HEK293T (cell line): ENCODE results near the gene CREB5.

Source experiments
- CTCF ChIA-PET: fragments of 350-600 bp; formaldehyde crosslinking; extraction: SDS; loops from one replicate; lab custom pipeline; 2021; ENCODE audit warnings: antibody characterized with exemption, inconsistent platforms; lab: Yijun Ruan, JAX
- POLR2A ChIA-PET: fragments of 350-600 bp; formaldehyde crosslinking; extraction: SDS; loops from one replicate; lab custom pipeline; 2020; ENCODE audit warnings: antibody characterized with exemption, inconsistent platforms; lab: Yijun Ruan, JAX
- DNase-seq: peaks from one replicate; pipeline ENCODE4 v3.0.0; 2012; ENCODE audit warnings: mixed read lengths; ENCODE audit errors: extremely low spot score
- ARNT ChIP-seq: fragments of 450-650 bp; IDR thresholded peaks from 2 replicates; pipeline ENCODE4 v1.6.1; 2017; ENCODE audit warnings: mild to moderate bottlenecking
- BHLHE40 ChIP-seq: fragments of 450-650 bp; IDR thresholded peaks from 2 replicates; pipeline ENCODE4 v1.6.1; 2016; ENCODE audit warnings: mild to moderate bottlenecking, moderate library complexity, borderline replicate concordance
- ELF4 ChIP-seq: fragments of 450-650 bp; IDR thresholded peaks from 2 replicates; pipeline ENCODE4 v1.6.1; 2017; ENCODE audit warnings: antibody characterized with exemption
- FOXA1 ChIP-seq: fragments of 450-650 bp; IDR thresholded peaks from 2 replicates; pipeline ENCODE4 v1.6.1; 2016; ENCODE audit warnings: mild to moderate bottlenecking
- FOXK2 ChIP-seq: fragments of 450-650 bp; IDR thresholded peaks from 2 replicates; pipeline ENCODE4 v1.6.1; 2016; ENCODE audit warnings: mild to moderate bottlenecking
- FOXM1 ChIP-seq: fragments of 450-650 bp; IDR thresholded peaks from 2 replicates; pipeline ENCODE4 v1.6.1; 2017; ENCODE audit warnings: mild to moderate bottlenecking, borderline replicate concordance
- HDGF ChIP-seq: fragments of 450-650 bp; IDR thresholded peaks from 2 replicates; pipeline ENCODE4 v1.6.1; 2017; ENCODE audit warnings: antibody characterized with exemption, borderline replicate concordance
- L3MBTL2 ChIP-seq: fragments of 450-650 bp; conservative IDR thresholded peaks from 2 replicates; pipeline ENCODE4 v1.6.1; 2016; ENCODE audit warnings: mild to moderate bottlenecking
- LEF1 ChIP-seq: fragments of 450-650 bp; IDR thresholded peaks from 2 replicates; pipeline ENCODE4 v1.6.1; 2017; ENCODE audit warnings: mild to moderate bottlenecking, borderline replicate concordance
- NFRKB ChIP-seq: fragments of 450-650 bp; IDR thresholded peaks from 2 replicates; pipeline ENCODE4 v1.6.1; 2016; ENCODE audit warnings: mild to moderate bottlenecking, moderate library complexity
- PKNOX1 ChIP-seq: fragments of 450-650 bp; IDR thresholded peaks from 2 replicates; pipeline ENCODE4 v1.6.1; 2016
- SP1 ChIP-seq: fragments of 450-650 bp; IDR thresholded peaks from 2 replicates; pipeline ENCODE4 v1.6.1; 2017
- SUZ12 ChIP-seq: fragments of 450-650 bp; IDR thresholded peaks from 2 replicates; pipeline ENCODE4 v1.6.1; 2016; ENCODE audit warnings: mild to moderate bottlenecking
- TARDBP ChIP-seq: fragments of 450-650 bp; IDR thresholded peaks from 2 replicates; pipeline ENCODE4 v1.6.1; 2016
- ZNF384 ChIP-seq: fragments of 450-650 bp; IDR thresholded peaks from 2 replicates; pipeline ENCODE4 v1.6.1; 2016

The CREB5 gene

GRCh38 chr7:28678431-28678965 is 266.2 kb downstream of the CREB5 start:
- ChIA-PET POLR2A (no interaction called here), CTCF (no interaction called here)
- no peak for TF ChIP-seq ZNF384
- no peak for TF ChIP-seq FOXM1
- no peak for TF ChIP-seq HDGF
- TF ChIP-seq TARDBP, result no peak
- TF ChIP-seq FOXA1, result no peak
- TF ChIP-seq SP1, result no peak
- no peak for TF ChIP-seq ARNT
- no peak for TF ChIP-seq LEF1
- no peak for TF ChIP-seq BHLHE40
- TF ChIP-seq FOXK2, result no peak
- no peak for DNase-seq

- CTCF ChIA-PET, result no interaction called here
- DNase-seq, result no peak
- POLR2A ChIA-PET, result no interaction called here
- TF ChIP-seq L3MBTL2 (no peak), TARDBP (no peak), BHLHE40 (no peak), ZNF384 (no peak), LEF1 (no peak), HDGF (no peak), SUZ12 (no peak), PKNOX1 (no peak), ELF4 (no peak), FOXK2 (no peak), SP1 (no peak), FOXM1 (no peak)
Measured at GRCh38 chr7:28681693-28682310, 269.5 kb downstream of the CREB5 start.

GRCh38 chr7:28682801-28683200 is 270.5 kb downstream of the CREB5 start:
- POLR2A ChIA-PET, result no interaction called here
- no peak for DNase-seq
- CTCF ChIA-PET, result no interaction called here
- TF ChIP-seq FOXK2 (no peak), PKNOX1 (no peak), ARNT (no peak)

- DNase-seq, result no peak
- ChIA-PET CTCF (no interaction called here), POLR2A (interaction anchor here (1.1 kb wide), 1 partner anchor 9 kb away, joined by 5 read pairs; no protein-coding TSS in a partner anchor)
- TF ChIP-seq NFRKB, result no peak
- no peak for TF ChIP-seq ZNF384
Measured at GRCh38 chr7:28684650-28685241, 272.4 kb downstream of the CREB5 start.

- TF ChIP-seq SP1, result no peak
- no peak for TF ChIP-seq NFRKB
- TF ChIP-seq PKNOX1, result no peak
- no peak for TF ChIP-seq ELF4
- no peak for TF ChIP-seq L3MBTL2
- TF ChIP-seq FOXK2, result no peak
- no peak for TF ChIP-seq LEF1
- no peak for TF ChIP-seq ARNT
- no peak for TF ChIP-seq FOXM1
- POLR2A ChIA-PET, result interaction anchor here (0.8 to 1.2 kb wide), 8 partner anchors 8 to 75 kb away, joined by 3 to 5 read pairs (median 4); no protein-coding TSS in a partner anchor
- CTCF ChIA-PET, result interaction anchor here (0.7 kb wide), 1 partner anchor 205 kb away, joined by 6 read pairs; no protein-coding TSS in a partner anchor
Measured at GRCh38 chr7:28685242-28685643, 272.9 kb downstream of the CREB5 start.

GRCh38 chr7:28685644-28686417 is 273.5 kb downstream of the CREB5 start:
- TF ChIP-seq PKNOX1 (no peak), ZNF384 (peak; percentile 91), L3MBTL2 (peak; percentile 53), FOXK2 (0 out of 2 replicates have a peak, but pooled peaks have one; percentile 15), TARDBP (no peak)

More at GRCh38 chr7:28685242-28685643, 272.9 kb downstream of the CREB5 start:
- no peak for DNase-seq

More at GRCh38 chr7:28685644-28686417, 273.5 kb downstream of the CREB5 start:
- POLR2A ChIA-PET, result interaction anchor here (0.7 to 1.2 kb wide), 13 partner anchors 9 to 276 kb away, joined by 3 to 5 read pairs (median 3); no protein-coding TSS in a partner anchor
- CTCF ChIA-PET, result interaction anchor here (0.7 kb wide), 1 partner anchor 205 kb away, joined by 6 read pairs; no protein-coding TSS in a partner anchor
- DNase-seq, result peak; percentile 87
